PC-9 (cell line): ENCODE measurements around the gene LIPE. TPM values are rescaled to one million over a fixed set of nuclear protein-coding genes. Genes with fewer than 3 reads are reported as not detected.

Experiments
- BruUV-seq: library from RNA; stranded (reverse); fragments of 400-500 nt; replicated peaks from 2 replicates; lab custom pipeline; 2021; lab: Mats Ljungman, UMichigan
- CTCF ChIA-PET: fragments of 300-600 bp; sonication (Branson Sonifier 250); formaldehyde crosslinking; loops from one replicate; lab custom pipeline; 2022; ENCODE audit warnings: antibody characterized with exemption; lab: Charles Lee
- POLR2A ChIA-PET: fragments of 300-600 bp; sonication (Branson Sonifier 250); formaldehyde crosslinking; loops from one replicate; lab custom pipeline; 2022; ENCODE audit warnings: antibody characterized with exemption; ENCODE audit not compliant: unreplicated experiment; lab: Charles Lee
- DNase-seq, 2 experiments: peaks; one replicate each; pipeline versions ENCODE4 v3.0.0 to v3.0.0-alpha.2; 2015 to 2022; ENCODE audit warnings: mixed read lengths in 1 of 2
- H2AFZ ChIP-seq: fragments of 200-600 bp; sonication (generic); 2 replicates; pipeline ENCODE4 v1.8.1; 2017; ENCODE audit warnings: antibody characterized with exemption
- H3F3A ChIP-seq: fragments of 200-600 bp; sonication (generic); 2 replicates; pipeline ENCODE4 v1.8.1; 2017; ENCODE audit warnings: antibody characterized with exemption, mild to moderate bottlenecking, low read depth; ENCODE audit not compliant: insufficient read depth
- H3K27ac ChIP-seq: fragments of 200-600 bp; sonication (generic); 2 replicates; pipeline ENCODE4 v1.6.1; 2016; ENCODE audit warnings: mixed run types
- H3K27me3 ChIP-seq: fragments of 200-600 bp; sonication (generic); 2 replicates; pipeline ENCODE4 v1.6.1; 2016; ENCODE audit warnings: low read depth, mixed run types; ENCODE audit not compliant: insufficient read depth
- H3K36me3 ChIP-seq: fragments of 200-600 bp; sonication (generic); 2 replicates; pipeline ENCODE4 v1.6.1; 2016; ENCODE audit warnings: low read depth, mixed run types
- H3K4me1 ChIP-seq: fragments of 200-600 bp; sonication (generic); replicated peaks from 2 replicates; pipeline ENCODE4 v1.6.1; 2016; ENCODE audit warnings: mixed run types; ENCODE audit not compliant: insufficient read depth
- H3K4me2 ChIP-seq: fragments of 200-600 bp; sonication (generic); 2 replicates; pipeline ENCODE4 v1.6.1; 2017; ENCODE audit warnings: mixed run types
- H3K4me3 ChIP-seq: fragments of 200-600 bp; sonication (generic); 2 replicates; pipeline ENCODE4 v1.6.1; 2016; ENCODE audit warnings: mixed run types
- H3K79me2 ChIP-seq: fragments of 200-600 bp; sonication (generic); 2 replicates; pipeline ENCODE4 v1.6.1; 2017; ENCODE audit warnings: low read depth, mixed run types
- H3K9me2 ChIP-seq: fragments of 200-600 bp; sonication (generic); 2 replicates; pipeline ENCODE4 v1.8.1; 2017; ENCODE audit warnings: mild to moderate bottlenecking; ENCODE audit not compliant: insufficient read depth
- H3K9me3 ChIP-seq: fragments of 200-600 bp; sonication (generic); 2 replicates; pipeline ENCODE4 v1.8.1; 2016; ENCODE audit warnings: low read depth; ENCODE audit not compliant: insufficient read depth
- H4K20me1 ChIP-seq: fragments of 200-600 bp; sonication (generic); 2 replicates; pipeline ENCODE4 v1.8.1; 2017; ENCODE audit not compliant: insufficient read depth
- EZH2 ChIP-seq: fragments of 200-600 bp; sonication (generic); IDR thresholded peaks from 2 replicates; pipeline ENCODE4 v1.8.0; 2017; ENCODE audit warnings: antibody characterized with exemption, low read depth
- intact Hi-C: fragments of 100-400 bp; cut with micrococcal nuclease; formaldehyde crosslinking; loops from one replicate; pipeline ENCODE4 v1.10.0; 2022; ENCODE audit not compliant: unreplicated experiment
- total RNA-seq: library from RNA; stranded (reverse); gene quantifications from 2 replicates; pipeline ENCODE4 v1.2.3, GENCODE V29; 2021
- TF ChIP-seq, protein P1 (sequence below): fragments of 200-600 bp; sonication (generic); conservative IDR thresholded peaks from 2 replicates; pipeline ENCODE4 v1.6.1; 2017; ENCODE audit warnings: mixed run types, antibody characterized with exemption, mild to moderate bottlenecking, moderate library complexity

The LIPE gene
- total RNA-seq, 1 experiment from 2014 or later = 12.7 TPM

- Histone ChIP-seq H2AFZ (no peak overlapping the region), H4K20me1 (no peaks in the 10 kb centered on the region), H3F3A (peaks cover 35% of the 10 kb centered on the region), H3K9me3 (no peaks in the 10 kb centered on the region), H3K4me3 (no peak overlapping the region), H3K27me3 (no peaks in the 10 kb centered on the region), H3K27ac (no peak overlapping the region), H3K4me1 (peaks cover 40% of the 10 kb centered on the region), H3K9me2 (no peaks in the 10 kb centered on the region), H3K79me2 (no peaks in the 10 kb centered on the region), H3K4me2 (no peak overlapping the region), H3K36me3 (no peaks in the 10 kb centered on the region)
- no TSS peak for BruUV-seq
- POLR2A ChIA-PET = no interaction called here
- TF ChIP-seq EZH2 = no peak
- TF ChIP-seq, protein P1, sequence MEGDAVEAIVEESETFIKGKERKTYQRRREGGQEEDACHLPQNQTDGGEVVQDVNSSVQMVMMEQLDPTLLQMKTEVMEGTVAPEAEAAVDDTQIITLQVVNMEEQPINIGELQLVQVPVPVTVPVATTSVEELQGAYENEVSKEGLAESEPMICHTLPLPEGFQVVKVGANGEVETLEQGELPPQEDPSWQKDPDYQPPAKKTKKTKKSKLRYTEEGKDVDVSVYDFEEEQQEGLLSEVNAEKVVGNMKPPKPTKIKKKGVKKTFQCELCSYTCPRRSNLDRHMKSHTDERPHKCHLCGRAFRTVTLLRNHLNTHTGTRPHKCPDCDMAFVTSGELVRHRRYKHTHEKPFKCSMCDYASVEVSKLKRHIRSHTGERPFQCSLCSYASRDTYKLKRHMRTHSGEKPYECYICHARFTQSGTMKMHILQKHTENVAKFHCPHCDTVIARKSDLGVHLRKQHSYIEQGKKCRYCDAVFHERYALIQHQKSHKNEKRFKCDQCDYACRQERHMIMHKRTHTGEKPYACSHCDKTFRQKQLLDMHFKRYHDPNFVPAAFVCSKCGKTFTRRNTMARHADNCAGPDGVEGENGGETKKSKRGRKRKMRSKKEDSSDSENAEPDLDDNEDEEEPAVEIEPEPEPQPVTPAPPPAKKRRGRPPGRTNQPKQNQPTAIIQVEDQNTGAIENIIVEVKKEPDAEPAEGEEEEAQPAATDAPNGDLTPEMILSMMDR = no peak
- intact Hi-C loops = no loop called here
- CTCF ChIA-PET = interaction anchor here (0.6 kb wide), 1 partner anchor 24 kb away, joined by 6 read pairs; no protein-coding TSS in a partner anchor
- no peak for DNase-seq
Observed at GRCh38 chr19:42473686-42474085, 46.5 kb upstream of the LIPE start.

DNA sequence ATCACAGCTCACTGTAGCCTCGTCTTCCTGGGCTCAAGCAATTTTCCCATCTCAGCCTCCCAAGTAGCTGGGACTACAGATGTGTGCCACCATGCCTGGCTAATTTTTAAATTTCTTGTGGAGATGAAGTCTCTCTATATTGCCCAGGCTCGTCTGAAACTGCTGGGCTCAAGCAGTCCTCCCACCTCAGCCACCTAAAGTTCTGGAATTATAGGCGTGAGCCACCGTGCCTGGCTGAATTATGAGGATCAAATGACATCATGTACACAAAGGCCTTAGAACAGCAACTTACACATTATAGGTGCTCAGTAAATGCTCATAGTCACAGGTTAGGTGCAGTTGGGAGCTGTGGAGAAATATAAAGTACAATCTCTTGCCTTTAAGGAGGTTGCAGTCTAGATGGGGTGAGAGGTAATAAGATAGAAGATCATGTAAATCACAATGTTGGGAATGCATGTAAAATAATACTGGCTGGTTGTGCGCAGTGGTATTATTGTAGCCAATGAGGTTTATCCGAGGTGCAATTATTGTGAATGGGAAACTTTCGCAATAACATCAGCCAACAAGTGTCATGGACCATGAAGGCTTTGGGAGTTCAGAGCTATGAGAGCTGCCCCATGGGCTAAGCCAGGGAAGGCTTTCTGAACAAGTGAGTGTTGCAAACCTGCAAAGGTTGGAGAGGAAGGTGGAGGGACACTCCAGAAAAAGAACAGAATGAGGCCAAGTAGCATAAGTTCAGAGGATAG is 45.4 kb upstream of the LIPE start:
- H3K79me2 ChIP-seq = no peaks in the 10 kb centered on the region
- POLR2A ChIA-PET = no interaction called here
- H3K4me2 ChIP-seq = peak overlapping the region; percentile 60; the same call in 1 of the 2 replicates
- CTCF ChIA-PET = interaction anchor here (0.6 kb wide), 1 partner anchor 58 kb away, joined by 3 read pairs; no protein-coding TSS in a partner anchor
- H2AFZ ChIP-seq = no peak overlapping the region
- intact Hi-C loops = no loop called here
- H3K36me3 ChIP-seq = no peaks in the 10 kb centered on the region
- no peak for TF ChIP-seq EZH2
- TF ChIP-seq, protein P1 = no peak
- H3K4me3 ChIP-seq = no peak overlapping the region
- no peaks in the 10 kb centered on the region for H3K9me2 ChIP-seq
- H3K4me1 ChIP-seq = peaks cover 47% of the 10 kb centered on the region
- no peaks in the 10 kb centered on the region for H3K9me3 ChIP-seq
- H4K20me1 ChIP-seq = no peaks in the 10 kb centered on the region
- peaks cover 46% of the 10 kb centered on the region for H3F3A ChIP-seq
- BruUV-seq = no TSS peak
- no peak overlapping the region for H3K27ac ChIP-seq
- DNase-seq = no peak
- H3K27me3 ChIP-seq = no peaks in the 10 kb centered on the region

- Histone ChIP-seq H4K20me1 (no peaks in the 10 kb centered on the region), H3K36me3 (no peaks in the 10 kb centered on the region), H3K79me2 (no peaks in the 10 kb centered on the region), H3F3A (peaks cover 53% of the 10 kb centered on the region), H3K4me2 (peak overlapping the region; percentile 60), H3K9me2 (no peaks in the 10 kb centered on the region), H2AFZ (peak overlapping the region; percentile 41; the same call in 1 of the 2 replicates), H3K9me3 (no peaks in the 10 kb centered on the region), H3K27ac (peak overlapping the region; percentile 59), H3K4me3 (no peak overlapping the region), H3K4me1 (peaks cover 47% of the 10 kb centered on the region), H3K27me3 (no peaks in the 10 kb centered on the region)
- TF ChIP-seq, protein P1 = no peak; the same call in 1 of the 2 replicates
- no peak for TF ChIP-seq EZH2
- POLR2A ChIA-PET = no interaction called here
- intact Hi-C loops = no loop called here
- DNase-seq = peak; percentile 46 to 84
- CTCF ChIA-PET = interaction anchor here (0.5 to 1.0 kb wide), 4 partner anchors 21 to 59 kb away, joined by 3 to 4 read pairs (median 3); no protein-coding TSS in a partner anchor
- no TSS peak for BruUV-seq
Observed at GRCh38 chr19:42471554-42472249, 44.5 kb upstream of the LIPE start.
